IMR-90 (cell line): ENCODE data around the gene PIH1D1. TPM values are rescaled to one million over a fixed set of nuclear protein-coding genes. Genes with fewer than 3 reads are reported as not detected.

Experiments
- ATAC-seq: fragments of 200-7000 bp; cut with Tn5 transposase; 2 replicates; pipeline ENCODE4 v1.9.1; 2020; ENCODE audit warnings: low read depth, mild to moderate bottlenecking, moderate library complexity
- BruUV-seq: library from RNA; stranded (reverse); fragments of 400-500 nt; replicated peaks from 2 replicates; lab custom pipeline; 2021; lab: Mats Ljungman, UMichigan
- CTCF ChIA-PET: fragments of 300-600 bp; formaldehyde crosslinking; extraction: SDS; loops from one replicate; lab custom pipeline; 2021; ENCODE audit warnings: antibody characterized with exemption; lab: Yijun Ruan, JAX
- POLR2A ChIA-PET: fragments of 300-600 bp; sonication (Branson Sonifier 250); formaldehyde crosslinking; loops from one replicate; lab custom pipeline; 2022; ENCODE audit warnings: antibody characterized with exemption; ENCODE audit not compliant: unreplicated experiment; lab: Charles Lee
- DNase-seq: peaks from one replicate; pipeline ENCODE4 v3.0.0; 2013
- H2AFZ ChIP-seq: replicated peaks from 2 replicates; pipeline ENCODE3; 2013; ENCODE audit warnings: low read length, mild to moderate bottlenecking; ENCODE audit not compliant: poor library complexity
- H2AK5ac ChIP-seq: 2 replicates; pipeline ENCODE4 v1.6.1; 2013; ENCODE audit warnings: low read depth, low read length, inconsistent platforms
- H2AK9ac ChIP-seq: replicated peaks from 2 replicates; pipeline ENCODE3; 2013; ENCODE audit warnings: mild to moderate bottlenecking, low read depth, low read length, moderate library complexity; ENCODE audit not compliant: poor library complexity
- H2BK120ac ChIP-seq: 2 replicates; pipeline ENCODE4 v1.6.1; 2013; ENCODE audit warnings: low read depth, low read length, inconsistent platforms
- H2BK15ac ChIP-seq: 3 replicates; pipeline ENCODE4 v1.6.1; 2013; ENCODE audit warnings: low read depth, low read length, inconsistent platforms
- H2BK20ac ChIP-seq: 2 replicates; pipeline ENCODE4 v1.6.1; 2013; ENCODE audit warnings: low read depth, mild to moderate bottlenecking, inconsistent platforms, low read length, moderate library complexity
- H2BK5ac ChIP-seq: 2 replicates; pipeline ENCODE4 v1.6.1; 2013; ENCODE audit warnings: mild to moderate bottlenecking, low read depth, low read length, inconsistent platforms; ENCODE audit not compliant: poor library complexity, severe bottlenecking
- H3K14ac ChIP-seq: replicated peaks from 2 replicates; pipeline ENCODE4 v1.6.1; 2013; ENCODE audit warnings: low read depth, low read length, inconsistent platforms
- H3K18ac ChIP-seq: 2 replicates; pipeline ENCODE4 v1.6.1; 2013; ENCODE audit warnings: low read depth, low read length, control low read depth
- H3K23ac ChIP-seq: 2 replicates; pipeline ENCODE4 v1.6.1; 2013; ENCODE audit warnings: low read depth, low read length, inconsistent platforms
- H3K27ac ChIP-seq: 2 replicates; pipeline ENCODE4 v1.5.1; 2013; ENCODE audit warnings: mild to moderate bottlenecking, control low read depth, low read length; ENCODE audit not compliant: insufficient read depth
- H3K27me3 ChIP-seq: 2 replicates; pipeline ENCODE4 v1.6.1; 2013; ENCODE audit warnings: low read length; ENCODE audit not compliant: control insufficient read depth, insufficient read depth
- H3K36me3 ChIP-seq: 2 replicates; pipeline ENCODE4 v1.6.1; 2013; ENCODE audit warnings: low read length, mixed read lengths; ENCODE audit not compliant: control insufficient read depth, insufficient read depth
- H3K4ac ChIP-seq: 2 replicates; pipeline ENCODE4 v1.6.1; 2013; ENCODE audit warnings: low read depth, low read length, inconsistent platforms
- H3K4me1 ChIP-seq: 2 replicates; pipeline ENCODE4 v1.6.1; 2013; ENCODE audit warnings: low read length, mixed read lengths; ENCODE audit not compliant: control insufficient read depth, insufficient read depth
- H3K4me2 ChIP-seq: 2 replicates; pipeline ENCODE4 v1.6.1; 2013; ENCODE audit warnings: low read depth, mild to moderate bottlenecking, control low read depth, low read length, moderate library complexity
- H3K4me3 ChIP-seq: 2 replicates; pipeline ENCODE4 v1.5.1; 2013; ENCODE audit warnings: low read depth, mild to moderate bottlenecking, control low read depth, low read length, moderate library complexity; ENCODE audit not compliant: insufficient read depth
- H3K56ac ChIP-seq: 2 replicates; pipeline ENCODE4 v1.6.1; 2013; ENCODE audit warnings: low read length, inconsistent platforms; ENCODE audit not compliant: insufficient read depth; ENCODE audit errors: extremely low read depth
- H3K79me1 ChIP-seq, 2 experiments: 2 replicates each; pipeline ENCODE4 v1.6.1; 2013; ENCODE audit warnings: low read length in 2 of 2, inconsistent platforms in 1 of 2, low read depth in 1 of 2
- H3K9ac ChIP-seq: 2 replicates; pipeline ENCODE4 v1.6.1; 2013; ENCODE audit warnings: low read depth, low read length, control low read depth
- H3K9me1 ChIP-seq: 2 replicates; pipeline ENCODE4 v1.6.1; 2013; ENCODE audit warnings: low read length, inconsistent platforms; ENCODE audit not compliant: insufficient read depth
- H3K9me3 ChIP-seq: 2 replicates; pipeline ENCODE4 v1.6.1; 2013; ENCODE audit warnings: low read length; ENCODE audit not compliant: control insufficient read depth, insufficient read depth
- H4K20me1 ChIP-seq: 2 replicates; pipeline ENCODE4 v1.6.1; 2013; ENCODE audit warnings: low read length, inconsistent platforms; ENCODE audit not compliant: insufficient read depth
- H4K5ac ChIP-seq: 2 replicates; pipeline ENCODE4 v1.6.1; 2013; ENCODE audit warnings: mild to moderate bottlenecking, low read depth, low read length, control low read depth
- H4K8ac ChIP-seq, 2 experiments: 2 replicates each; pipeline ENCODE4 v1.6.1; 2013; ENCODE audit warnings: low read depth in 2 of 2, low read length in 2 of 2, control low read depth in 1 of 2, inconsistent platforms in 1 of 2
- H4K91ac ChIP-seq: 2 replicates; pipeline ENCODE4 v1.6.1; 2013; ENCODE audit warnings: low read depth, low read length, inconsistent platforms; ENCODE audit not compliant: insufficient read depth
- BHLHE40 ChIP-seq: fragments of 150-350 bp; IDR thresholded peaks from 2 replicates; pipeline ENCODE4 v1.6.1; 2016; ENCODE audit warnings: mild to moderate bottlenecking, low read depth, low read length
- CEBPB ChIP-seq: IDR thresholded peaks from 2 replicates; pipeline ENCODE4 v1.6.1; 2012; ENCODE audit warnings: low read depth, low read length, improper control_type of control experiment
- CHD1 ChIP-seq: IDR thresholded peaks from 2 replicates; pipeline ENCODE4 v1.6.1; 2012; ENCODE audit warnings: low read depth, low read length, improper control_type of control experiment
- FOS ChIP-seq: fragments of 150-350 bp; IDR thresholded peaks from 2 replicates; pipeline ENCODE4 v1.6.1; 2016; ENCODE audit warnings: low read depth, low read length
- MAFK ChIP-seq: IDR thresholded peaks from 2 replicates; pipeline ENCODE4 v1.6.1; 2012; ENCODE audit warnings: low read depth, low read length, improper control_type of control experiment
- MAZ ChIP-seq: IDR thresholded peaks from 2 replicates; pipeline ENCODE4 v1.6.1; 2012; ENCODE audit warnings: low read depth, mild to moderate bottlenecking, low read length, improper control_type of control experiment, moderate library complexity, borderline replicate concordance
- MXI1 ChIP-seq: IDR thresholded peaks from 2 replicates; pipeline ENCODE4 v1.6.1; 2012; ENCODE audit warnings: low read depth, mild to moderate bottlenecking, low read length, moderate library complexity, borderline replicate concordance
- NFE2L2 ChIP-seq: fragments of 150-350 bp; IDR thresholded peaks from 2 replicates; pipeline ENCODE4 v1.6.1; 2016; ENCODE audit warnings: low read depth, mild to moderate bottlenecking, low read length
- POLR2A ChIP-seq: IDR thresholded peaks from 2 replicates; pipeline ENCODE4 v1.6.1; 2012; ENCODE audit warnings: mild to moderate bottlenecking, low read depth, low read length
- RAD21 ChIP-seq: IDR thresholded peaks from 2 replicates; pipeline ENCODE4 v1.6.1; 2012; ENCODE audit warnings: low read length, improper control_type of control experiment
- RCOR1 ChIP-seq: IDR thresholded peaks from 2 replicates; pipeline ENCODE4 v1.6.1; 2012; ENCODE audit warnings: mild to moderate bottlenecking, low read length, improper control_type of control experiment; ENCODE audit not compliant: insufficient replicate concordance
- RFX5 ChIP-seq: IDR thresholded peaks from 2 replicates; pipeline ENCODE4 v1.8.0; 2012; ENCODE audit warnings: low read depth, mild to moderate bottlenecking, low read length, moderate library complexity
- SMC3 ChIP-seq: fragments of 150-350 bp; IDR thresholded peaks from 2 replicates; pipeline ENCODE4 v1.6.1; 2016; ENCODE audit warnings: low read depth, mild to moderate bottlenecking, antibody characterized with exemption, low read length, moderate library complexity
- USF2 ChIP-seq: fragments of 150-350 bp; IDR thresholded peaks from 2 replicates; pipeline ENCODE4 v1.6.1; 2017; ENCODE audit warnings: mild to moderate bottlenecking, antibody characterized with exemption, low read length, low read depth
- WGBS, 2 experiments: methylation state at CpG; one replicate each; pipeline versions ENCODE4 v1.1.5 to v1.1.7; 2013; ENCODE audit warnings: missing lambda C conversion rate in 2 of 2; ENCODE audit not compliant: insufficient read length in 1 of 2; ENCODE audit errors: extremely low coverage in 2 of 2; 5-methylcytosine and 5-hydroxymethylcytosine counted together
- dilution Hi-C: fragments of 300-500 bp; cut with HindIII; formaldehyde crosslinking; loops from one replicate; pipeline ENCODE4 v1.14.3; 2018; ENCODE audit warnings: low sequenced_read_pairs; ENCODE audit not compliant: unreplicated experiment
- in situ Hi-C: fragments of 300-500 bp; cut with MboI; formaldehyde crosslinking; loops from 3 replicates; pipeline ENCODE4 v1.14.3; 2019; ENCODE audit warnings: low sequenced_read_pairs, inconsistent platforms, mixed read lengths
- intact Hi-C: fragments of 100-400 bp; cut with micrococcal nuclease; formaldehyde crosslinking; loops from 2 replicates; pipeline ENCODE4 v1.10.0; 2022
- polyA plus RNA-seq, 3 experiments: library from polyadenylated mRNA; depleted of rRNA; stranded (reverse); fragments of >200 nt; gene quantifications; 2 replicates each; pipeline ENCODE4 v1.2.3, GENCODE V29; 2012; ENCODE audit warnings: low replicate concordance in 1 of 3
- total RNA-seq: library from RNA; depleted of rRNA; stranded (reverse); fragments of >200 nt; gene quantifications from 2 replicates; pipeline ENCODE4 v1.2.3, GENCODE V29; 2012
- TF ChIP-seq, protein P1 (sequence below): fragments of 150-350 bp; IDR thresholded peaks from 2 replicates; pipeline ENCODE4 v1.6.1; 2016; ENCODE audit warnings: low read depth, mild to moderate bottlenecking, low read length, moderate library complexity, borderline replicate concordance
- TF ChIP-seq, protein P2 (sequence below): conservative IDR thresholded peaks from 2 replicates; pipeline ENCODE4 v1.5.1; 2012; ENCODE audit warnings: mild to moderate bottlenecking, low read depth, low read length, improper control_type of control experiment

PIH1D1 gene
- total and polyA plus RNA-seq, 2 of the 4 experiments (the other 2 are of a cell fraction): 77.9 to 122 TPM

- 32% methylated on average over 14 of the region's 14 CpGs; no CpG with 5 or more reads in 1 of the 2 experiments for WGBS, 2 experiments
- Histone ChIP-seq H3K56ac (no peak overlapping the region), H4K8ac (no peak overlapping the region), H3K14ac (no peak overlapping the region), H4K20me1 (peaks cover 3% of the 10 kb centered on the region; the same call in 1 of the 2 replicates), H3K9me3 (no peaks in the 10 kb centered on the region), H4K5ac (no peak overlapping the region), H3K4ac (no peak overlapping the region), H3K9me1 (peaks cover 3% of the 10 kb centered on the region; the same call in 1 of the 2 replicates), H4K91ac (no peak overlapping the region), H2AK5ac (no peak overlapping the region), H3K27ac (no peak overlapping the region), H3K18ac (no peak overlapping the region), H3K4me3 (no peak overlapping the region), H3K27me3 (peaks cover 53% of the 10 kb centered on the region), H2BK15ac (no peak overlapping the region), H2BK120ac (no peak overlapping the region), H2BK5ac (no peak overlapping the region), H3K23ac (no peak overlapping the region), H3K79me1 (no peaks in the 10 kb centered on the region), H2AK9ac (no peak overlapping the region), H2AFZ (no peak overlapping the region), H3K36me3 (peaks cover 3% of the 10 kb centered on the region; the same call in 1 of the 2 replicates), H2BK20ac (no peak overlapping the region), H3K4me1 (no peaks in the 10 kb centered on the region), H3K4me2 (no peak overlapping the region), H3K9ac (no peak overlapping the region)
- ATAC-seq (no peak), DNase-seq (no peak)
- in situ Hi-C loops (loop anchor here (10.0 kb wide), 1 partner anchor 47 kb away; no protein-coding TSS in a partner anchor), dilution Hi-C loops (no loop called here), intact Hi-C loops (no loop called here)
- BruUV-seq: no TSS peak
- ChIA-PET POLR2A (no interaction called here), CTCF (no interaction called here)
- TF ChIP-seq RAD21 (no peak), FOS (no peak), RCOR1 (no peak), USF2 (no peak), POLR2A (no peak), BHLHE40 (no peak), RFX5 (no peak), SMC3 (no peak), MAZ (no peak), NFE2L2 (no peak), CHD1 (no peak), CEBPB (no peak), MXI1 (no peak), MAFK (no peak)
- TF ChIP-seq, protein P1, sequence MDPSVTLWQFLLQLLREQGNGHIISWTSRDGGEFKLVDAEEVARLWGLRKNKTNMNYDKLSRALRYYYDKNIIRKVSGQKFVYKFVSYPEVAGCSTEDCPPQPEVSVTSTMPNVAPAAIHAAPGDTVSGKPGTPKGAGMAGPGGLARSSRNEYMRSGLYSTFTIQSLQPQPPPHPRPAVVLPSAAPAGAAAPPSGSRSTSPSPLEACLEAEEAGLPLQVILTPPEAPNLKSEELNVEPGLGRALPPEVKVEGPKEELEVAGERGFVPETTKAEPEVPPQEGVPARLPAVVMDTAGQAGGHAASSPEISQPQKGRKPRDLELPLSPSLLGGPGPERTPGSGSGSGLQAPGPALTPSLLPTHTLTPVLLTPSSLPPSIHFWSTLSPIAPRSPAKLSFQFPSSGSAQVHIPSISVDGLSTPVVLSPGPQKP: no peak
- TF ChIP-seq, protein P2, sequence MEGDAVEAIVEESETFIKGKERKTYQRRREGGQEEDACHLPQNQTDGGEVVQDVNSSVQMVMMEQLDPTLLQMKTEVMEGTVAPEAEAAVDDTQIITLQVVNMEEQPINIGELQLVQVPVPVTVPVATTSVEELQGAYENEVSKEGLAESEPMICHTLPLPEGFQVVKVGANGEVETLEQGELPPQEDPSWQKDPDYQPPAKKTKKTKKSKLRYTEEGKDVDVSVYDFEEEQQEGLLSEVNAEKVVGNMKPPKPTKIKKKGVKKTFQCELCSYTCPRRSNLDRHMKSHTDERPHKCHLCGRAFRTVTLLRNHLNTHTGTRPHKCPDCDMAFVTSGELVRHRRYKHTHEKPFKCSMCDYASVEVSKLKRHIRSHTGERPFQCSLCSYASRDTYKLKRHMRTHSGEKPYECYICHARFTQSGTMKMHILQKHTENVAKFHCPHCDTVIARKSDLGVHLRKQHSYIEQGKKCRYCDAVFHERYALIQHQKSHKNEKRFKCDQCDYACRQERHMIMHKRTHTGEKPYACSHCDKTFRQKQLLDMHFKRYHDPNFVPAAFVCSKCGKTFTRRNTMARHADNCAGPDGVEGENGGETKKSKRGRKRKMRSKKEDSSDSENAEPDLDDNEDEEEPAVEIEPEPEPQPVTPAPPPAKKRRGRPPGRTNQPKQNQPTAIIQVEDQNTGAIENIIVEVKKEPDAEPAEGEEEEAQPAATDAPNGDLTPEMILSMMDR: no peak
These were observed 9.7 kb downstream of the PIH1D1 start for GRCh38 chr19:49441960-49442350.
